CD4-positive, alpha-beta T cell treated with Interleukin-17A for 1 hour (primary cell): Measurements from ENCODE around the gene NFE2L1.
"Not testable (repeated sequence)": the region's sequence is repeated elsewhere in the genome, so short reads cannot be mapped to it uniquely, and the experiment has no call there.

Experiments
- DNase-seq: peaks from one replicate; pipeline ENCODE4 v3.0.0-alpha.2; 2020

Gene NFE2L1, protein sequence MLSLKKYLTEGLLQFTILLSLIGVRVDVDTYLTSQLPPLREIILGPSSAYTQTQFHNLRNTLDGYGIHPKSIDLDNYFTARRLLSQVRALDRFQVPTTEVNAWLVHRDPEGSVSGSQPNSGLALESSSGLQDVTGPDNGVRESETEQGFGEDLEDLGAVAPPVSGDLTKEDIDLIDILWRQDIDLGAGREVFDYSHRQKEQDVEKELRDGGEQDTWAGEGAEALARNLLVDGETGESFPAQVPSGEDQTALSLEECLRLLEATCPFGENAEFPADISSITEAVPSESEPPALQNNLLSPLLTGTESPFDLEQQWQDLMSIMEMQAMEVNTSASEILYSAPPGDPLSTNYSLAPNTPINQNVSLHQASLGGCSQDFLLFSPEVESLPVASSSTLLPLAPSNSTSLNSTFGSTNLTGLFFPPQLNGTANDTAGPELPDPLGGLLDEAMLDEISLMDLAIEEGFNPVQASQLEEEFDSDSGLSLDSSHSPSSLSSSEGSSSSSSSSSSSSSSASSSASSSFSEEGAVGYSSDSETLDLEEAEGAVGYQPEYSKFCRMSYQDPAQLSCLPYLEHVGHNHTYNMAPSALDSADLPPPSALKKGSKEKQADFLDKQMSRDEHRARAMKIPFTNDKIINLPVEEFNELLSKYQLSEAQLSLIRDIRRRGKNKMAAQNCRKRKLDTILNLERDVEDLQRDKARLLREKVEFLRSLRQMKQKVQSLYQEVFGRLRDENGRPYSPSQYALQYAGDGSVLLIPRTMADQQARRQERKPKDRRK

DNA sequence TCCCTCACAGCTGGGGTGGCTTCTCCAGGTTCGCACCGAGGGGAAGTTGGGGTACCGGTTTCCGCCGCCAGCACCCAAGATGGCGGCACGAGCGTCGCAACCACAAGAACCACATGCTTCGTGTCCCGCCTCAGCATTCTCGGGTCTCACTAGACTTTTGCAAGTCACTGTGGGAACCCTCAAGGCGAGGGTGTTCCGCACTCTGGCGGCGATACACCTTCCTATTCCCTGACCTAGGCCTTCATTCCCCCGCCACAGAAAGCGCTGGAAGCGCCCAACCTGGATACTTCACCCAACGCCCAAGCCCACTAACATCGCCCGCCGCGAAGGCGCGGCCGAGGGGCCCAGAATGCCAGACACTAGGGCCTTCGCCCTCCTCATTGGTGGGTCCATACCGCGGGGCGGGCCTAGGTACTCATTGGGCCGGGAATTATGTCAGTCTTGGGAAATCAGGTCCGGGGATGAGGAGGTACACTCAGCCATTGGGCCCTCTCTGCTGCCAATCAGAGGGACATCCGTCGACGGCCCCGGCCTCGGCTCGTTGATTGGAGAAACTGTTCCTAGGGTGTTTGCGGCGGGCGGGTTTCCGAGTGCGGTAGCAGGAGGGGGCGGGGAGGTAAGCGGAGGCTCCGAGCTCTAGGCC lies at the start of gene NFE2L1:
Gene NFE2L1 (plus strand): TSS at position 619 of the 643 bp plus-strand sequence. CDS start 2,760 bp downstream, outside the sequence.
- DNase-seq = peak; percentile 99

DNA sequence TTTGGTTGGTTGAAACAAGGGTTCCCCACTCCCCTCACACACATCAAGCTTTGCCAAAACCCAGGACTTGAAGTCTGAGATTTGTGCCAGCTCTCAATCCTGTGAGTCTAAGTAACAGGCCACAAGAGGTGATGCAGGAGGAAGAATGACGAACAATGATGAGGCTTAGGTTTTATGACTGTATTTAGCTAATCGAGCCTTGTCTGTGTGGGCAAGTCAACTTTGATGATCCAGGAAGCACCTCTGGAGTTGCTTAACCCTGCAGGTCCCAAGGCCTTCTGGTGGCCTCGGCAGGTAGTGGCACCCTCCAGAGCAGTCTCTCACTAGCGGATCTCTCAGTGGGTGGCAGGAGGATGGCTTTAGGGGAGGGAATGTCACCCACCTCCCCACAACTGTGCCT lies 48.6 kb upstream of the NFE2L1 start:
- DNase-seq = no peak

DNA sequence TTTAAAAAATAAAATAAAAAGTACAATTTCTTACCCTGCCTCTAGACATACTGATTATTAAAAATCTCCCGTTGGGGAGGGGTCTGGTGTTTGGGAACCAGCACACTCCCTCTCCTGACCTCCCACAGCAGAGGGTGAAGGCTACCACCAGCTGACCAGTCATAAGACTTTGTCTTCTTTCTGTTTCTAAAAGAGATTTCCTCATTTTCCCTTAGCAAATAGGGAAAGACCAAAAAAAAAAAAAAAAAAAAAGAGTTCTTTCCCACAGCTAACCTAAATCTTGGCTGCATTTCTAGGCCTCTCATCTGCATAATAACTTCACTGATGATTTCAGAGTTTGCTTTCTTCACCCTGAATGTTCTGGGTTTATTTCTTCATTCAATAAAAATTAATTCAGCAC lies 47.0 kb upstream of the NFE2L1 start:
- DNase-seq = no peak

DNA sequence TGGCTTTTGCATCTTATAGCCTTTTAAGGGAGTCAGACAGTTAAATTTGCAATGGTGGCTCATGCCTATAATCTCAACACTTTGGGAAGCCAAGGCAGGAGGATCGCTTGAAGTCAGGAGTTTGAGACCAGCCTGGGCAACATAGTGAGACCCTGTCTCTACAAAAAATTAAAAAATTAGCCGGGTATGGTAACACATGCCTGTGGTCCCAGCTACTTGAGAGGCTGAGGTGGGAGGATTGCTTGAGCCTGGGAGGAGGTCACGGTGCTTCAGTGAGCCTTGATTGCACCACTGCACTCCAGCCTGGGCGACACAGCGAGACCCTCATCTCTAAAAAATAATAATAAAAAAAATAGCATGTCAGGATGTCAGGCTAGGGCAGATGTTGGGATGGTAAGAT lies 46.5 kb upstream of the NFE2L1 start:
- DNase-seq = not testable (repeated sequence)

DNA sequence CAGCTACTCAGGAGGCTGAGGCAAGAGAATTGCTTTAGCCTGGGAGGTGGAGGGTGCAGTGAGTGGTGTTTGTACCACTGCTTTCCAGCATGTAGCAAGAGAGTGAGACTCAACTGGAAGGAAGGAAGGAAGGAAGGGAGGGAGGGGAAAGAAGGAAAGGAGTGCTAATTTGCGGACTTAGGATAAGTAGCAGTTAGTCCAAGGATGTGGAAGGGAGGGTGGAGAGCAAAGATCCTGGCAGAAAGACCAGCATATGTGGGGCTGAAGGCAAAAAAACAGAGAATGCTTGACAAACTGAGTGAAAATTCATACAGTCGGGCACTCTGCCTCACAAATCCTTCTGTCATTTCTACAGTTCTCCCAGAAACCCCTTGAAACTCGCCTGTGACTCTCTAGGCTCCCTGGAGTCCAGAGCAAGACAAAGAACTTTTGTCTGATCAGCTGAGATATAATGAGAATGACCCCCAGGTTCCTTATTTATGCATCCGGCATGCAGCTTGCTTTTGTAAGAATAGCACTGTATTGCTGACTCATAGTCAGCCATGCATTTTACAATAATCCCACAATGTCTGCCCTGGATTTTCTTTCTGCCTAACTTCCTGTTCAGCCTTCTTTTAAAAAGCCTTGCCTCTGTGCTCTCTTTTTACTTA lies 45.8 kb upstream of the NFE2L1 start:
- no peak for DNase-seq

DNA sequence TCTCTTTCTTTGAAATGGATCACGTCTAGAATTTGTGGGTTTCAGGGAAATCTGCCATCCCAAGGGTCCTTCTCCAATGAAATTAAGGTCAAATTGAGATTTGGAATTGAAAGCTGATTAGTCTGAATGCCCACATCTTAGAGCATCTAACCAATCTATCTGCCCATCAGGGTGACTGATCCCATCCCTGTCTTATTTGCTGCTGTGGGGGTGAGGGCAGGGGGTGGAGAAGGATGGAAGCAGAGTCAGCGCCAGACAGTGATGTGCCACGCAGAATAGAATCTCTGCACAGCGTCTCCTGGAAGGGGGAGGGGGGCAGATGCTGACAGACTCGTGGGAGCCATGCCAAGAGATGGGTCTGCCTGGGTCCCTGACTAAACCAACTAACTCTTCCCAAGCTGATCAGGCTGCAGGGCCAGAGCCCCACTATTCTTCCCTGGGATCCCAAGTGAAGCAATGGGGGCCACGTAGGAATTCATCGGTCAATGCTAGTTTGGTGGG lies 45.2 kb upstream of the NFE2L1 start:
- no peak for DNase-seq

DNA sequence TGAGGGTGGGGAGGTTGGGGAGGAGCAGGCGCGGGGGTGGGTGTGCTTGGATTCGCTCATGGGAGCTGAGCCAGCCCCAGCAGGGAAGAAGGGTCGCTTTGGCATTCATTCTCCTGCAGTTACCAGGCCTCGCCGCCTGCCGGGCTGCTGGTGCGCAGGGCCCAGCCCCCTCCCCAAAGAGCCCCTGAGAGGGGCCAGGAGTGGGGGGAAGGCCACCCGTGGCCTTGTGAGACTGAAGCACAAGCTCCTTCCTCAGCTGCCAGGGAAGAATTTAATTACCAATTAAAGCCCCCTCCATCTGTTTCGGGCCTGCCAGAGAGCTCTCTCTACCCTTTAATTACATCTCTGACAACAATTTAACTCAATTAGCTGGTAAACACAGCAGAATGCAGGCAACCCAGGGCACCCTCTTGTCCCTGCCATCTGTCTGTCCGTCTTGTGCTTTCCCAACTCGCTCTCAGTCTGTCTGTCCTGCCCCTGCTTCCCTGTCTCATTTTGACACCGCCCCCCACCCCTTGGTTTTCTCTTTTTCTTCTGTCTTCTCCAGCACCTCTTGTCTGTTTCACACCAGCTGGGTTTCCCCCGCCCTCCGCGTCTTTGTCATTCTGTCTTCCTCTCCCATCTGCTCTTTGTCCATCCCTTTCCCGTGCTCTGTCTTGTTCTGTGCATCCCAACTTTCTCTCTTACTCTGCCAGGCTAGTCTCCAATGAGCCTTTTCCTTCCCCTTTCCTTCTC lies 44.6 kb upstream of the NFE2L1 start:
- no peak for DNase-seq

DNA sequence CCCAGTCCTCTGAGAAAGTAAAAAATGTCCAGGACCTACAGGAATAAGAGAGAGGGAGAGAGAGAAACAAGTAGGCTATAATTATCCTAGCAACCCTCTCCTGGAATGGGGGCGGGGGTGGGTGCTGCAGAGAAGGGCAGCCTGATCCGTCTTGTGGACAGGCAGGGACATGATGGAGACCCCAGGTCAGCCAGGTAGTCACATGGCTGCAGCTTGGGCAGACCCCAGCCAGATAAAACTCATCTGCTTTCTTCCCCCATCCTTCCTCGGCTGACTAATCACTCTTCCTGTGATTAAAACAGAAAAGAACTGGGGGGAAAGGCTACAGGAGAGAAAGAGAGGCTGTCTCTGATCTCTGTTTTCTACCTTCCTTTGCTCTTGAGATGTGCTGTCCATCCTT lies 43.2 kb upstream of the NFE2L1 start:
- no peak for DNase-seq

DNA sequence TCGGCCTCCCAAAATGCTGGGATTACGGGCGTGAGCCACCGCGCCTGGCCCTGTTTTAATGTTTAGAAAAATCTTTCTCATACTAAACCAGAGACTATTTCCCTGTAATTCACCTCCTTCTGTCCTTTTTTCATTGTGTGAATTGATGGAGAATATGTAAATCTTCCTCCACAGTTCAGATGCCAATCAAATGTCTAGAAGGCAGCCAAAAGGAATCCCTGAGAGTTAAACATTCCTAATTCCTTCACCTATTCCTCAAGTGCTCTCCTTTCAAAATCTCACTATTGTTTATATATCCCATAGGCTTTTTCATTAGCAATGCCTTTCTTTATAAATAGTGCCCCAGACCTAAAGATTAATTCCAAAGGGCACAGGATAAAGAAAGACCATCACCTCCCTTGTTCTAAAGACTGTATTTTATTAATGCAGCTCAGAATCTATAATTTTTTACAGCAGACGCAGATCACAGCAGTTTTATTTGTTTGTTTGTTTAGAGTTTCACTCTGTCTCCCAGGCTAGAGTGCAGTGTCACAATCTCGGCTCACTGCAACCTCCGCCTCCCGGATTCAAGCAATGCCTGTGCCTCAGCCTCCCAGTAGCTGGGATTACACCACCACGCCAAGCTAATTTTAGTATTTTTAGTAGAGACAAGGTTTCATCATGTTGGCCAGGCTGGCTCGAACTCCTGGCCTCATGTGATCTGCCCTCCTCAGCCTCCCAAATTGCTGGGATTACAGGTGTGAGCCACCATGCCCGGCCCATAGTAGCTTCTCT lies 41.0 kb upstream of the NFE2L1 start:
- DNase-seq = no peak

DNA sequence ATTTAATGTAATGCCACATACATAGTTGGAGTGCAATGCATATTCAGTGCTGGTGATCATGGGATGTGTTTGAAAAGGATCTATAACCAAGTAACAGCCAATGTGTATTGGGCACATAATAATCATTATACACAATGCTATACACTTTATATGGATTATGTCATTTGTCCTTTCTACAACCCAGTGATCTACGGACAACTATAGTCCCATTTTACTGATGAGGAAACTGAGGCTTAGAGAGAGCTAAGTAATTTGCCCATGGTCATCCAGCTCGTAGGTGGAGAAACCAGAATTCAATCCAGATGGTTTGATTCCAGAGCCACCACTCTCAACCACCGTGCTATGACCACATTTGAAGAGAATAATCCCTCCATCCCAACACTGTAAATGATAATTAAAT lies 38.0 kb upstream of the NFE2L1 start:
- DNase-seq = no peak

DNA sequence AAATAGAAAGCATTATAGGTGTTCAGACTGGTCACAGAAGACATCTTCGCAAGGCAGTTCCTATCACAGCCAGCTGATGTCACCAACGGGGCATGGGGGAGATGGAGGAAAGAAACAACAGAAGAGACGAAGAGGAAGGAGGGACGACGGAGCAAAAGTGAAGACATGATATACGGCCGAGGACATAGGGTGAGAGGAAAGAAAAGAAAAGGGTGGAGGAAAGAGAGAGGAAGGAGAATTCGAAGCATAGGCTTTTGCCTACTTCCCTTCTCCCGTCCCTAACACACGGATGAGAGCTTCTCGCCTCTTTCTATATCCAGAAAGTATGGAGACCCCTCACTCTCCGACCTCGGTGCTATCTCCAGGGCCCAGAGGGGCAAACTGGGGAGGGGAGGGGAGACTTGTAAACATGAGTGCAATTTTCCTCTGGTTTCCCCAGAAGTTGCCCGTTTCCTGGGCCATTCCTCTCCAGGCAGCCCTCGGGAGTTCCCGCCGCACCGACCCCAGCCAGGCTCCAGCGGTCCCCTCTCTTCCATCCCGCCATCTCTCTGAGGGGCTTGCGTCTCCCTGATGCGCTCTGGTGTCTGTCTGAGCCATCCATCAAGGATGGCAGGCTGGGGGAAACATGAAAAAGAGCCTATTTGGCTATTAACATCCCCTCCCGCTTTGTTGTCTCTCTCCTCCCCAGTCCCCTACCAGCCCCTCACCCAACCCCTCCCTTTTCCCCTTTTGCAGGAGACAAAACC lies 36.6 kb upstream of the NFE2L1 start:
- DNase-seq = peak; percentile 61

DNA sequence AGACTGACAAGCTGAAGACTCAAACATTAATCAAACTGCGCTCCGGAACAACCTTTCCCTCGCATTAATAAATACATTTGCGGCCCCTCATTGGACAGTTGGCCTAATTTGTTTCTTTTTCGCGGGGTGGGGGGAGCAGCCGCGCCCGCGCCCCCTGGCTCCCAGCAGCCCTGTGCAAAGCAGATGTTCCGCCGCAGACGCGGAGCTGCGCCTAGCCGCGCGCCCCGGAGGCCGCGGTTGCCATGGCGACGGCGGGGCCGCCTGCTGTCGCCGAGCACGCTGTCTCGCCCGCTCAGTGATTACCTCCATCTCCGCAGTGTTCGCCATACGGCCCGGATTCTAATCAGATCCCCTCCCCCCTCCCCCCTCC lies 36.0 kb upstream of the NFE2L1 start:
- peak; percentile 68 for DNase-seq

DNA sequence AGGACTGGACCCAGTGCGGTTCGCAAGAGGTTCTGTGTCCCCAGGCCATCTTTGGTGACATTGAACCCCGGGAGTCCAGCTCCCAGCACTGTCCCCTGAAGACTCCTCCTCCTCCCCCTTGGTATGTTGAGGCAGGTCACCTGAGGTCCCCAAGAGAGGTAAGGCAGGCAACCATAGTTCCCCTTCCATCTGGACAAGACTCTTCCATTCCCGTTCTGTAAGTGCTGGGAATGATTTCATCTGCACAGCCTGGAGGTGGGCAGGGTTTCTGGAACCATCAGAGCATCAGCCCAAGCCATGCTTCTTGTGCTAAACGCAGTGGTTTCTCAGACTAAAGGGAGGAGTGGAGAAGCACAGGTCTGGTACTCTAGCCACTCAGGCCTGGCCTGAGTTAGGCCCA lies 35.5 kb upstream of the NFE2L1 start:
- no peak for DNase-seq

DNA sequence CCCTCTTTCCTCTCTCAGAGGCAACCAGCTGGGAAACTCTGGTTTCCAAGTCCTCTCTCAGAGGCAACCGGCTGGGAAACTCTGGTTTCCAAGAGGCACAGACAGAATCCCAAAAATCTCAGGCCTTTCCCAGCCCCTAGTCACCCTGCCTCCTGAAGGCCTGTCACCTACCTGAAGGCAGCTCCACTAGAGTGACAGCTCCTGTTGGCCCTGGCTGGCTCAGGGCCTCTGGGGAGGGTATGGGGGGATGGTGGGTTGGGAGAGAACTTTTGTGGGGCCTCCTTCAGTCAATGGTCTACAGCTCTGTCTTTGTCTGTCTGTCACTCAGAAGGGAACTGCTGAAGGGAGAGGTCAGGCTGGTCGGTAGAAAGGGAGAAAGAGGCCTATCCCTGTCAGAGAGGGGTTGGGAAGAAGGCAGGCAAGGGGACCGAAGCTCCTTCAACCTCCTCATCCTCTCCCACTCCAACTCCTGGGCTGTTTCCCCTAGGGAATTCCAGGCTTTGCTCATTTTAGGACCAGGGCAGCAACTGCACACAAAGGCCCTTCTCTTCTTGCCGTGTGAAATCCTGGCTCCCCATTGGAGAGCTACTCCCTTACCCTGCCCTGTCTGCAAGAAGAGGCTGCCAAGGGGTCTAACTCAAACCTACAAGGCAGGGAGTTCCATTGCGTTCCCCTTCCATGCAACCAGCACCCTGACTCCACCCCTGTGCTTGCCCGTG lies 34.1 kb upstream of the NFE2L1 start:
- DNase-seq = no peak

DNA sequence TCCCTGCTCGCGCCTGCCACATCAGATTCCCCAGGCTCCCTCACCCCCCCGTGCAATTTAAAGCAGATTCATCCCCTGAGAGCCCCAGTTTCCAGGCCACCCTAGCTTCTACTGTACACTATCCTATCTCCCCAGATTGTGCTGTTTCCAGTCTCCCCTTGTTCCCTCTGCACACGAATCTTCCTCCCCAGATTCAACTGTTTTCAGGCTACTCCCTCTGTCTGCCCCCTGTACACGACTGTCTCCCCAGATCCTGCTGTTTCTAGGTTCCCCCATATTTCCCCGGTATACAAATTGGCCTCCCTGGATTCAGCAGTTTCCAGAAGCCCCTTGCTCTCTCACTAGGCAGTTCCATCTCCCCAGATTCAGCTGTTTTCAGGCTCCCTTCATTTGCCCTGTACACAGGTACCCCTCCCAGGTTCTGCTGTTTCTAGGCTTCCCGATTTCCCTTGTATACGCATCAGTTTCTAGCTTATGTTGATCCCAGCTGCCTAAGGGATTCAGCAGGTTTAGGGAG lies 33.5 kb upstream of the NFE2L1 start:
- DNase-seq = no peak

DNA sequence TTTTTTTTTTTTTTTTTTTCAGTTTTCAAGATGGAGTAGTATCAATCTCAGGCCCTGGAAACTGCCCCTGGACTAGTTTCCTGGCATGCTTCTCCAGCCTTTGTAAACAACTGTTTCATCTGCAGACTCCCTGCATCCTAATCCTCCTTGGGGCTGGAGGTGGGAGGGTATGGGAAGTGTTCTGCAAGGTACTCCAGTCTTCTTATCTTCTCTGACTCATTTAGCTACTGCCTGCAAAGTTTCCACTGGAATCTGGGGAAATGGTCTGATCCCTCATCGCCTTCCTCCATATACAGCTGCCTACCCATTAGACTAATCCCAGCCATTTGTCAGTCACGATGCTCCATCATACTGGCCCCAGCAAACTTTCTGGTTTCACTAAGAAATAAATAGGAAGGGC lies 32.0 kb upstream of the NFE2L1 start:
- DNase-seq = no peak

DNA sequence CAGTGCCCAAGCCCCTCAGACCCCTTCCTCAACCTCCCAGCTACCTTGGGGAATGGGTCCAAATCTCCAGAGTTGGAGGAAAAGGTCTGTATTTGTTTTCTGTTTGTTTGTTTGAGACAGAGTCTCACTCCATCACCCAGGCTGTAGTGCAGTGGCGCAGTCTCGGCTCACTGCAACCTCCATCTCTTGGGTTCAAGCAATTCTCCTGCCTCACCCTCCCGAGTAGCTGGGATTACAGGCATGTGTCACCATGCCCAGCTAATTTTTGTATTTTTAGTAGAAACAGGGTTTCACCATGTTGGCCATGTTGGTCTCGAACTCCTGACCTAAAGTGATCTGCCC lies 30.4 kb upstream of the NFE2L1 start:
- DNase-seq = not testable (repeated sequence)

DNA sequence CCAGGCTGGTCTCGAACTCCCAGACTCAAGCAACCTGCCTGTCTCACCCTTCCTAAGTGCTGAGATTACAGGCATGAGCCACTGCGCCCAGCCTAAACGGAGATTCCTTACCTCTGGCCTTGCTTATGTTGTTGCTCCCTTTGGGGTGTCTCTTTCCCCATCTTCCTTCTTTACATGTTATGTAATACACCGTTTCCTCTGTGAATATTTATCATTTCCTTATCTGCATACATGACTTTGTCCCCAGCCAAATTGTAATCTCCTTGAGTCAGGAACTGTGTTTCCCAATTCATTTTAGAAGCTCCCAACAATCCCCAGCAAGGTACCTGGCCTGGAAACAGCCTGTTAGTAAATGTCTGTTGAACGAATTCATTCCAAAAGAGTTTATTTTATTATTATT lies 26.2 kb upstream of the NFE2L1 start:
- no peak for DNase-seq

DNA sequence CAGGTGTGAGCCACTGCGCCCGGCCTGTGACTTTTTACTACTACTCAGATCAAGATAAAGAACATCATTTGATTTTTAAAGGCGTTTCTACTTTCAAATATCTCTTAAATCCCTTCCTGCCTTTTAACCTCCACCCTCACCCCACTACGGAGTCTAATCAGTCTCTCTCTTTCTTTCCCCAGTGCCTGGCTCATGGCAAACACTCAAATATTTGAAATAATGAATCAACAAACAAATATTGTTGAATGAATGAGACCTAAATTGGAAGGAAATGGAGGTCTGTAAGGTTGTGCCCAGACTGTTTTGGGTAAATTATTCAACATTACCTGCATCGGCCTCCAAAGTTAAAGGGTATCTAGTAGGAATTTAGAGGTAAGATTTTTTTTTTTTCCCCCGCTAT lies 25.3 kb upstream of the NFE2L1 start:
- DNase-seq = no peak
